ENCODE measurements around the gene KCP.

The KCP gene

GRCh38 chr7:128939075-128939860 lies 28.8 kb upstream of the KCP start:
- DNase-seq (ENCODE audit: low read depth) = no peak
- TF ChIP-seq, protein P1, sequence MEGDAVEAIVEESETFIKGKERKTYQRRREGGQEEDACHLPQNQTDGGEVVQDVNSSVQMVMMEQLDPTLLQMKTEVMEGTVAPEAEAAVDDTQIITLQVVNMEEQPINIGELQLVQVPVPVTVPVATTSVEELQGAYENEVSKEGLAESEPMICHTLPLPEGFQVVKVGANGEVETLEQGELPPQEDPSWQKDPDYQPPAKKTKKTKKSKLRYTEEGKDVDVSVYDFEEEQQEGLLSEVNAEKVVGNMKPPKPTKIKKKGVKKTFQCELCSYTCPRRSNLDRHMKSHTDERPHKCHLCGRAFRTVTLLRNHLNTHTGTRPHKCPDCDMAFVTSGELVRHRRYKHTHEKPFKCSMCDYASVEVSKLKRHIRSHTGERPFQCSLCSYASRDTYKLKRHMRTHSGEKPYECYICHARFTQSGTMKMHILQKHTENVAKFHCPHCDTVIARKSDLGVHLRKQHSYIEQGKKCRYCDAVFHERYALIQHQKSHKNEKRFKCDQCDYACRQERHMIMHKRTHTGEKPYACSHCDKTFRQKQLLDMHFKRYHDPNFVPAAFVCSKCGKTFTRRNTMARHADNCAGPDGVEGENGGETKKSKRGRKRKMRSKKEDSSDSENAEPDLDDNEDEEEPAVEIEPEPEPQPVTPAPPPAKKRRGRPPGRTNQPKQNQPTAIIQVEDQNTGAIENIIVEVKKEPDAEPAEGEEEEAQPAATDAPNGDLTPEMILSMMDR (IDR thresholded peaks at IDR 0.05; ENCODE audit: control insufficient read depth, insufficient read depth, low read depth, low read length, missing control alignments) = no peak
- H3K4me3 ChIP-seq (ENCODE audit: control insufficient read depth, low read depth, low read length) = no peak overlapping the region

DNA sequence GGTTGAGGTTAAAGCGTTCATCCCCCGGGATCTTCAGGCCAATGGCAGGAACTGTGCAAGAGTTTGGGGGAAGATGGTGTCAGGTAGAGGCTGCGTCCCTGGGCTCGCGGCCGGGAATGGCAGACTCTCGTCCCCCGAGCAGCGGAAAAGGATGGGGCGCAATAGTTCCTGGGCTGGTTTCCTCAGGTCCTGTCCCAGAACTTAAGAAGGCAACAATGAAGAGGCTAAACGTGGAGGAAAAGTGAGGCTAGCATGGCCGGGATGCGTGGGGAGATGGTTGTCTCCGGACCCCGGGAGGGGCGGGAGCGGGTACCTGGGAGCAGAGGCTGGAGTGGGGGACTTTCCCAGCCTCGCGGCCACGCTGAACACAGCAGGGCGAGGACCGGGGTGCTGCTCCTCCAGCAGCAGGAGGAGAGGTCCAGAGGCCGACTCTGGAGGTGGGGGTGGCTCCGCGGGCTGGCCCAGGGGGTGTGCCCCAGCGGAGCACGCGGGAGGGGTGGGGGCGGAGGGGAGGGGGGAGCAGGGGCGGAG lies 28.1 kb upstream of the KCP start:
- no peak for DNase-seq (ENCODE audit: low read depth)
- peak overlapping the region; percentile 47 for H3K4me3 ChIP-seq (ENCODE audit: control insufficient read depth, low read depth, low read length)
- TF ChIP-seq, protein P1 (IDR thresholded peaks at IDR 0.05; ENCODE audit: control insufficient read depth, insufficient read depth, low read depth, low read length, missing control alignments) = no peak

DNA sequence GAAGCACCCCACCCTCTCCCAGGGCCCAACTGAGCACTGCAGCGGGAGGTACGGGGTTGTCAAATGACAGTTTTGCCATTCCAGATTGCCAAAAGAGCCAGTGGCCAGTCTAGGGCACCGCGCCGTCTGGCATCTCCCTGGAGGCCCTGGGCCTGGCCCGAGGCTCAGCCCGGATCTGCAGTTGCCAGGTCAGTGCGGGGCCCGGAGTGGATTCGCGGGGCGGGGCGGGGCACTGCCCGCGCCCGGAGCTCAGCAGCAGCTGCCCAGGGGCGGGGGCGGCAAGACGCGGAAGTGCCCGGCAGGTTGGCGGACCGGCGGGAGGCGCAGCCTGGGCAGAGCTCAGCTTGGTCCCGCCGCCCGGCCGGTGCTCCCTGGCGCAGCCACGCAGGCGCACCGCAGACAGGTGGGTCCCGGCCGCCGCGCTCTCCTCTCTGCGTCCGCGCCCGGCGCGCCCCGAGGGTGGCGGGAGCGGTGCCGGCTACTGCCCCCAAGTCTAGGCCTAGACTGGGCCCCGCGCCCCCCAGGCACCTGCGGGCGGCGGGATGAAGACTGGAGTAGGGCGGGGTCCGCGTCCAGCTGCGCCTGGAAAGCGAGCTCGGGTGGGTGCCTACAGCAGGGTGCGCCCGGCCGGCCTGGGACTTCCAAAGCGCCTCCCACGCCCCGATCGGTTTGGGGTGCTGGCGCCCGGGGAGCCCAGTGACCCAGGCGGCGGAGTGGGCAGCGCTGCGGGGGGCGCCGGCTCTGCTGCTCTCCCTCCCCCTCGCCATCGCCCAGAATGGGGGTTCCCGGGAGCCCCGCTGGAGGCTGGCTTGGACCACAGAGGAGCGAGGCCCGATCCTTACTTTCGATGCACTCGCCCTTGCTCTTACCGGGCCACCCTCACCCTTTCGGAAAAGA lies 27.4 kb upstream of the KCP start, which contains the start of gene IRF5:
Gene IRF5 (plus strand): TSS at position 281 of the 897 bp plus-strand sequence. CDS start 4,155 bp downstream, outside the sequence.
- TF ChIP-seq, protein P1 (IDR thresholded peaks at IDR 0.05; ENCODE audit: control insufficient read depth, insufficient read depth, low read depth, low read length, missing control alignments) = no peak
- peak within 1 kb of the TSS; percentile 47 for H3K4me3 ChIP-seq (ENCODE audit: control insufficient read depth, low read depth, low read length)
- DNase-seq (ENCODE audit: low read depth) = no peak

GRCh38 chr7:128937271-128937646 lies 26.8 kb upstream of the KCP start:
- no peak overlapping the region for H3K4me3 ChIP-seq (ENCODE audit: control insufficient read depth, low read depth, low read length)
- no peak for DNase-seq (ENCODE audit: low read depth)
- TF ChIP-seq, protein P1 (IDR thresholded peaks at IDR 0.05; ENCODE audit: control insufficient read depth, insufficient read depth, low read depth, low read length, missing control alignments) = no peak

DNA sequence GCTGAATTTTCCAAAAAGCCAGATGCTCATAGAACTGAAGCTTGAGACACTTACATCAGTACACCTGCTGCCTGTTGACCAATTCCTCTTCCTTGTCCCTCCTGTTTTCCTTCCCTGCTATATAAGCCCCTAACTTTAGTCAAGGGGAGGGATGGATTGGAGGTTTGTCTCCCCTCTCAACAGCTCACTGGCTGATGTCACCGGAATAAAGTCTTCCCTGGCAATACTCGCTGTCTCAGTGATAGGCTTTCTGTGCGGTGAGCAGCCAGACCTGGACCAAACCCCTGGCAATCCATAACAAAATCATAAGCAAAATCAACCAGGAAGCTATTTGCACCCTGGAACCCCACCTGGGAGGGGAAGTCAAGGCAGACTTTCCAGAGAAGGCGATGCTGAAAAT lies 26.3 kb upstream of the KCP start:
- no peak for DNase-seq (ENCODE audit: low read depth)
- H3K4me3 ChIP-seq (ENCODE audit: control insufficient read depth, low read depth, low read length) = no peak overlapping the region
- TF ChIP-seq, protein P1 (IDR thresholded peaks at IDR 0.05; ENCODE audit: control insufficient read depth, insufficient read depth, low read depth, low read length, missing control alignments) = no peak

- no peak overlapping the region for H3K4me3 ChIP-seq (ENCODE audit: control insufficient read depth, low read depth, low read length)
- TF ChIP-seq, protein P1 (IDR thresholded peaks at IDR 0.05; ENCODE audit: control insufficient read depth, insufficient read depth, low read depth, low read length, missing control alignments) = no peak
- no peak for DNase-seq (ENCODE audit: low read depth)
Observed at GRCh38 chr7:128935342-128935730, 24.8 kb upstream of the KCP start.
